HG03571 (cell line): Measurements from ENCODE around the gene PDE4DIP.
"Not testable (repeated sequence)": the region's sequence is repeated elsewhere in the genome, so short reads cannot be mapped to it uniquely, and the experiment has no call there.

Experiments used
- ATAC-seq: cut with Tn5 transposase; IDR thresholded peaks from one replicate; pipeline ENCODE4 v1.9.1; 2021; ENCODE audit not compliant: unreplicated experiment

The PDE4DIP gene

GRCh38 chr1:148918836-148919447 is 74.7 kb downstream of the PDE4DIP start:
- ATAC-seq, result not testable (repeated sequence)

DNA sequence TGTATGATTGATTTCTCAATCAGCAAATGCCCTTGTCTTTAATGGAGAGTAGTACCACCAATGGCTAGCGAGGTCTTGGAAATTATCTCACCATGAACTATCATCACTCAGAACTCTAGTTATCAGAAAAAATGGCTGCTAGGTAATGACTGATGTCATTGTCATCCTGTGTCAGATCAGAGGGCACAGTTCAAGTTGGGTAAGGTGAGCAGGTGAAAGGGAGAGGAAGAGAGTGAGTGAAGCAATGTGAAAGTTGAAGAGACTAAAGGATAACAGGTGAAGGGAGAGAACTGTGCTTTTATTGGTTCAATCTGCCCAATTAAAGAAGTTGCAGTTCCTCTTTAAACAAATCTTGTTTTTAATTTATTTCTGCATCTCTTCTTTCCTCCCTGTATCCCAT is 76.8 kb downstream of the PDE4DIP start:
- not testable (repeated sequence) for ATAC-seq

- not testable (repeated sequence) for ATAC-seq
Measured at GRCh38 chr1:148923798-148924197, 79.6 kb downstream of the PDE4DIP start.

- not testable (repeated sequence) for ATAC-seq
Measured at GRCh38 chr1:148927645-148928044, 83.4 kb downstream of the PDE4DIP start.

GRCh38 chr1:148929253-148929652 is 85.0 kb downstream of the PDE4DIP start:
- ATAC-seq, result not testable (repeated sequence)

- ATAC-seq, result not testable (repeated sequence)
Measured at GRCh38 chr1:148935381-148936002, 91.3 kb downstream of the PDE4DIP start.

DNA sequence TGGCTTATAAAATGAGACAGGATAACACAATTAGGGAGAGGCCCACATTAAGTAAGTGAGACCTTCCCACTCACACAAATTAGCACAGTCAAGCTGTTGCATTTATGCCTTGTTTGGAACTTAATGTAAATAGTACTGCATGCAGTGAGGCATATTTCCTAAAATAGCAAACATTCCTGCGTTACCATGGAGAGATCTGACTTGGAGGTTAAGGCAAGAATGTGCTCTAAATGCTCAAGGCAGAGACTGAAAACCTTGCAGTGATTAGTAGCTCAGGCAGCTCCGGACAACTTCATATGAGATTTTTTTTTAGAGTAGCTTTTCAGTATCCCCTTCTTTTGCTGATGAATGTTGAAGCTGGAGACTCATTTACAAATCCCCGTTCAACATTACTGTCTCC is 98.7 kb downstream of the PDE4DIP start:
- not testable (repeated sequence) for ATAC-seq

DNA sequence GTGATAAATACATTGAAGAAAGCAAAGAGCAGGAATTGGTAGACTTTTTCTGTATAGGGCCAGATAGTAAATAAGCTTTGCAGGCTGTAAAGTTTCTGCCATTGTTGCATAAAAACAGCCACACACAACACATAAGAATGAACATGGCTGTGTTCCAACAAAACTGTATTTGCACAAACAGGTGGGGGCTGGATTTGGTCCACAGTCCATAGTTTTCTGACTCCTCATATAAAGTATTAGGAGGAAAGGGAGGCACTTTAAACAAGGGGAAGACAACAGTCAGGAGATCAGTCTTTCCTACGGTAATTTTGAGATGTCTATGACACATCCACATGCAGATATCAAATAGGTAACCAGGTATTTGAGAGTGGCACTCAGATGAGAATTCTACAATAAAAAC is 100.9 kb downstream of the PDE4DIP start:
- not testable (repeated sequence) for ATAC-seq

GRCh38 chr1:148948768-148949167 is 104.5 kb downstream of the PDE4DIP start:
- ATAC-seq, result not testable (repeated sequence)

- peak; percentile 78 for ATAC-seq
Measured at GRCh38 chr1:148951336-148952227, 107.4 kb downstream of the PDE4DIP start.

DNA sequence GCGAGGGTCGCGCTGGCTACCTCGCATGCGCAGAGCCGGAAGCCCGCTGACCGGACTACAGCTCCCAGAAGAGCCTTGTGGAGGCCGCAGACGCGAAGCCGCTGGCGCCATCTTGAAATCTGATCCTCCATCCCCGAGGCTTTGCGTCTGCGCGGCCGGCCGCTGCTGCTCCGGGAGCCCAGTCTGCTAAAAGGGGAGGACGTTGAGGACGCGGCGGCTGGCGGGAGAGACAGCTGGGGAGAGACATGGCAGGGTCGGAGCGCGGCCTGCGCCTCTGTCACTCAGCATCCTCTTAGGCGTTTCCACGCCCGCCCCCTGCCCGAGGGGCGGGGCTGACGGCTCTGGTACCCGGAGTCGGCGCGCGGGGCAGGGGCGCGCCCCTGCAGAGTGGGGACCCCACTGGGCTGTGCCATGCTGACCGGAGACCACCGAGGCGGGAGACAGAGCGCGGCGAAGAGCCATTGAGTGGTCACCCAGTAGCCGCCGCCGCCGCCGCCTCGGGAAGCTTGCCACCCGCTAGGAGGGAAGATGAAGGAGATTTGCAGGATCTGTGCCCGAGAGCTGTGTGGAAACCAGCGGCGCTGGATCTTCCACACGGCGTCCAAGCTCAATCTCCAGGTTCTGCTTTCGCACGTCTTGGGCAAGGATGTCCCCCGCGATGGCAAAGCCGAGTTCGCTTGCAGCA is 108.2 kb downstream of the PDE4DIP start:
- peak; percentile 67 for ATAC-seq

DNA sequence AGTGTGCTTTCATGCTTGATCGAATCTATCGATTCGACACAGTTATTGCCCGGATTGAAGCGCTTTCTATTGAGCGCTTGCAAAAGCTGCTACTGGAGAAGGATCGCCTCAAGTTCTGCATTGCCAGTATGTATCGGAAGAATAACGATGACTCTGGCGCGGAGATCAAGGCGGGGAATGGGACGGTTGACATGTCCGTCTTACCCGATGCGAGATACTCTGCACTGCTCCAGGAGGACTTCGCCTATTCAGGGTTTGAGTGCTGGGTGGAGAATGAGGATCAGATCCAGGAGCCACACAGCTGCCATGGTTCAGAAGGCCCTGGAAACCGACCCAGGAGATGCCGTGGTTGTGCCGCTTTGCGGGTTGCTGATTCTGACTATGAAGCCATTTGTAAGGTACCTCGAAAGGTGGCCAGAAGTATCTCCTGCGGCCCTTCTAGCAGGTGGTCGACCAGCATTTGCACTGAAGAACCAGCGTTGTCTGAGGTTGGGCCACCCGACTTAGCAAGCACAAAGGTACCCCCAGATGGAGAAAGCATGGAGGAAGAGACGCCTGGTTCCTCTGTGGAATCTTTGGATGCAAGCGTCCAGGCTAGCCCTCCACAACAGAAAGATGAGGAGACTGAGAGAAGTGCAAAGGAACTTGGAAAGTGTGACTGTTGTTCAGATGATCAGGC is 108.8 kb downstream of the PDE4DIP start:
- not testable (repeated sequence) for ATAC-seq

DNA sequence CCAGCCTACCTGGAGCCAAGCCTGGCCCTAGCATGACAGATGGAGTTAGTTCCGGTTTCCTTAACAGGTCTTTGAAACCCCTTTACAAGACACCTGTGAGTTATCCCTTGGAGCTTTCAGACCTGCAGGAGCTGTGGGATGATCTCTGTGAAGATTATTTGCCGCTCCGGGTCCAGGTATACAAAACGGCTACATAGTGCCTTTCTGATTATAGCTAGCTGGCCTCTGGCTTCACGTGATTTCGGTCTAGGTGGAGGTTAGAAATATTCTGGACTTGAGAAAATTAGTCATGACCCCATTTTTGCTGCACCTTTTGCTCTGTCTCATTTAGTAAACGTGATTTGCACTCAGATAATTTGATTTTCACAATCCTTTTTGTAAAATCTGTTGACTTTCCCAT is 109.5 kb downstream of the PDE4DIP start:
- not testable (repeated sequence) for ATAC-seq

- ATAC-seq, result not testable (repeated sequence)
Measured at GRCh38 chr1:148958343-148958742, 114.1 kb downstream of the PDE4DIP start.

- ATAC-seq, result not testable (repeated sequence)
Measured at GRCh38 chr1:148960212-148961000, 116.2 kb downstream of the PDE4DIP start.

DNA sequence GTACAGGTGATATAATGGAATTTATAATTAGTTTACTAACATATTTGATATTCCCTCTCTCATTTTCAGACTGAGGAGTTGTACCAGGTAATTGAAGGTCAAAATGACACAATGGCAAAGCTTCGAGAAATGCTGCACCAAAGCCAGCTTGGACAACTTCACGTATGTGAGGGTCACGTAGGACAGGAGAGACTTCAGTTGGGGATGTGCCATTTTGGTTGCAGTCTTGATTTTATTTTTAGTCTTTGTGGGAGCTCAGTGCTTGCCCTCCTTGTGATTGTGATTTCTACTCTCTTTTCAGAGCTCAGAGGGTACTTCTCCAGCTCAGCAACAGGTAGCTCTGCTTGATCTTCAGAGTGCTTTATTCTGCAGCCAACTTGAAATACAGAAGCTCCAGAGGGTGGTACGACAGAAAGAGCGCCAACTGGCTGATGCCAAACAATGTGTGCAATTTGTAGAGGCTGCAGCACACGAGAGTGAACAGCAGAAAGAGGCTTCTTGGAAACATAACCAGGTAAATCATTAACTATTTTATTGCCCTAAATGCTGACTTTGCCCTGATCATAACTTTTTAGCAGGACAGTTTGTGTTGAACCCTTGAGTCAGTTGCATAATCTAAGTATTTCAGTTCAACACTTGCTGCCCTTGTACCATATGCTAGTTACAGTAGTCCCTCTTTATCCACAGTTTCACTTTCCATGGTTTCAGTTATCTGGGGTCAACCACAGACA is 118.1 kb downstream of the PDE4DIP start:
- ATAC-seq, result not testable (repeated sequence)

GRCh38 chr1:148966084-148966483 is 121.9 kb downstream of the PDE4DIP start:
- not testable (repeated sequence) for ATAC-seq

- ATAC-seq, result not testable (repeated sequence)
Measured at GRCh38 chr1:148967580-148967979, 123.4 kb downstream of the PDE4DIP start.

- ATAC-seq, result not testable (repeated sequence)
Measured at GRCh38 chr1:148968682-148969081, 124.5 kb downstream of the PDE4DIP start.
